IPS-11a (cell line): ENCODE data around the gene UTS2B.
"Not testable (repeated sequence)": the region's sequence is repeated elsewhere in the genome, so short reads cannot be mapped to it uniquely, and the experiment has no call there.

ENCODE experiments used
- H3K4me3 ChIP-seq: one replicate; pipeline ENCODE4 v1.5.1; 2013; ENCODE audit warnings: low read depth, low read length, control low read depth

UTS2B gene

DNA sequence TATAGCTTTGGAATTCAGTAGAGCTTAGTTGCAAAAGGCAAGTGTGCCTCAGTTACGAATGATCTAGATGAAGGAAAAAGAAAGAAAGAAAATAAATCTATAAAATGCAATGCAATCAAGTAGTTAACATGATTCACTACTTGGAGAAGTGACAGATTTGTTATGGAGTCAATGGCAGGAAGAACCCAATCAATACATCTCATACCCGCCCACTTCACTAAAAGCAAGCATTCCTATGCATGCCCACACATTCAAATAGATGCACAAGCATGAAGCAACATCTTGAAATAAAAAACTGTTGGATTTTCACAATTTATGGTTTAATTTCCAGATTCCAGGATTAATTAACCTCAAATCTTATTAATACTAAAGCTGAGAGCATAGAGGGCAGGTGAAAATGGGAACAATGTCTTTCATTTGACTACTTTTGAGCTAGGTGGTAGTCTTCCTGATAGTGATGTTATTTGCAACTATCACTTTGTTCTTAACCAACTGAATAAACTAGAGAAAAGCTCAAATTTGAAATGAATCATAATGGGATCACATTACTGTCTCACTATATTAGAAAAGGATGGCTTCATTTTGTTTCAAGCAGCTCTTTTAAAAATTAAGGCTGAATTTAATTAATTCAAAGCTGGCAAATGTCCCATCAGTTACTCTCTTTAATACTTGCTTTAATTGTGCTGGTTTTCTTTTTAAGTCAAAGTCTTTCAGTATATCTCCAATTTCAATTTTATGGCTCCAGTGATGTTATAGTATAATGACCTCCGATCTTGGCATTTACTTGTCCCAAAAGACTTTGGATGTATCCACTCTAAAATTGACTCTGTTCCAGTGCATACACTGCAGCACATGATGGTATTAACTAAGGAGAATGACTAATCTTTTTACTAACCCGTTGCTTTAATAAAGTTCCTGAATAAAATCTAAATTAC is 47.8 kb downstream of the UTS2B start:
- H3K4me3 ChIP-seq: no peak overlapping the region

DNA sequence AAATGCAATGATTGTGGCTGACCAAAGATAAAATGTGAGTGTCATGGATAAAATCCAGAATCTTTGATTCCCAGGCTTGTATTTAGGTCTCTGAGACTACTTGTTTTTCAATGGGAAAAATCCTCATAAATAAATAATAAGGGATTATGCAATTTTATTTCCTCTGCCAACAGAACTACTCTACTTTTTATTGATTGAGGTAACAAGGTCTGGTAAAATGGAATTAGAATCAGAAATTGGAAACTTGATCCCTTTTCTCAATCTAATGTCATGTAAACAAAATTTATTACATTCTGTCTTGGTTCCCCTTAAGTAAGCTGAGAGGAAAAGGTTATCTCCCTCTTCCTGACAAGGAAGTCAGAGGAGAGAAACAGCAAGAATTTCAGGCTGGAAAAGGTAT is 49.4 kb downstream of the UTS2B start:
- no peak overlapping the region for H3K4me3 ChIP-seq

DNA sequence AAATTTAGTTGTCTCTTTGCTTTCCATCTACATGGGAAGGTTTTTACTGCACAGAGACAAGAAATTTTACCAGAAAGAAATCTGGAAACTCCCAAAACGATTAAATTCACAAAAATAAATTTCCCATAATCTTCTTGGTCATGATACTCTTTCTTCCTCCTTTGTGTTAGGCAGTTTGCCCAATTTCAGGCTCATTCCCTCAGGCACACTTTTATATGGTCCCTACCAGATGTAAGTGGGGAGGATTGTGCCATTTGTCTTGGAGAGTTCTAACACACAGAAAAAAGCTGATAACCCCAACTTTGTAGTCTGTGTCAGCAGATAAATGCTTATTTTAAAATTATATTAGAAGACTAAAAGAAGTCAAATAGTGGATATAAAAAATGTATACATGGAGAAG is 50.2 kb downstream of the UTS2B start:
- H3K4me3 ChIP-seq: no peak overlapping the region

DNA sequence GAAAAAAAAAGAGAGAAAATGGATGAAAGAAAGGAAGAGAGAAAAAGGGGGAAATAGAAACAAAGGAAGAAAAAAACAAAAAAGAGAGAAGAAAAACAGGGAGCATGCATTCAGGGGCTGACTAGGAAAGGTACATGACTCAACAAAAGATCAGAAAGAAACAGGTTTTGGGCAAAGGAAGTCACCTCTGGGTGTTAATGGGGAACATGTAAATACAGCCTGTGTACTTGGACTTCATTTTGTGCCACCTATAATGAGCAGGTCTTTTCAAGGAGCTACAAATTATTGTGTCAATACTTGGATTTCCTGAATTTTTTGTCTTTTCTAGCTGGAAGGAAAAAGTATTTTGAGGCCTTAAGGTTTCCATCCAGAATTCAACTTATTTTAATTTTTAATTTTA is 54.6 kb downstream of the UTS2B start:
- no peak overlapping the region for H3K4me3 ChIP-seq

DNA sequence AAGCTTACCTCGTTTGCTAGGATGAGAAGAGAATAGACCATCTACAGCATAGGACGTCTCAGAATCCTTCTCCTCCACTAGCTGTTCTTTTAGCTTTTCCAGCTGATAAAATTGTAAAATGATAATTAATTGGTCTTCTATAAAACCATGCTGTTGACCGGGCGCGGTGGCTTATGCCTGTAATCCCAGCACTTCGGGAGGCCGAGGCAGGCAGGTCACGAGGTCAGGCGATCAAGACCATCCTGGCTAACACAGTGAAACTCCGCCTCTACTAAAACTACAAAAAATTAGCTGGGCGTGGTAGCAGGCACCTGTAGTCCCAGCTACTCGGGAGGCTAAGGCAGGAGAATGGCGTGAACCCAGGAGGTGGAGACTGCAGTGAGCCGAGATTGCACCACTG is 55.1 kb downstream of the UTS2B start:
- H3K4me3 ChIP-seq: not testable (repeated sequence)

DNA sequence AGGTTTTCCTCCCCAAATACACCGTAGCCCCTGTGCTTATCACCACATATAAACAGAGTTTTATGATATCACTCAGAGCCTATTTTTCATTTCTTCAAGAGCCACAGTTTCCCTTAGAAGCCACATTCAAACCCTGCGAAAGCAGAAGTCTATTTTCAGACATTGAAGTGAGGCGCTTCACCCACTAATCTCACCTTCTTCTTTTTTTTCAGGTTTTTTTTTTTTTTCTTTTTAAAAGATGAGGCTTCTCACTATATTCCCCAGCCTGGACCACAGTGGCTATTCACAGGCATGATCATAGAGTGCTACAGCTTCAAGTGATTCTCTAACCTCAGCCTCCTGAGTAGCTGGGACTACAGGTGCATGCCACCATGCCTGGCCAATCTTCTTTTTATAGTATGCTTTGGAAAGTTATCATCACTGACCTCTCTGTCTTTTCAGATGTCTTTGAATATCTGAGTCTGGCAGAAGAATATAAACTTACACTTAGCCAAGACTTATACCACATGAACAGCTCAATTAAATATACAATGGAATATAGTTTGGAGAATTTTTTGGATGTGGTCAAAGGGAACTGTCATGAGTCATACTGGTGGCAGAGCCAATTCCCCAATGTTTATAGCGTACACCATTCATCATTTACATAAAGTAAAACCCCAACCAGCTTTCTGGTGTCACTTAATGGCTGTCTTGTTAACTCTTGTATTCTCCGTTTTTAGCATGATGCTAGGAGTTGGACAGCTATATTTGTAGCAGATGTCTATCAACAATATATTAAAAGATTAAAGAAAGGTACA is 60.8 kb downstream of the UTS2B start:
- no peak overlapping the region for H3K4me3 ChIP-seq

- H3K4me3 ChIP-seq: no peak overlapping the region
Measured at GRCh38 chr3:191268737-191269136, 61.6 kb downstream of the UTS2B start.

- no peak overlapping the region for H3K4me3 ChIP-seq
Measured at GRCh38 chr3:191263850-191264249, 66.5 kb downstream of the UTS2B start.

DNA sequence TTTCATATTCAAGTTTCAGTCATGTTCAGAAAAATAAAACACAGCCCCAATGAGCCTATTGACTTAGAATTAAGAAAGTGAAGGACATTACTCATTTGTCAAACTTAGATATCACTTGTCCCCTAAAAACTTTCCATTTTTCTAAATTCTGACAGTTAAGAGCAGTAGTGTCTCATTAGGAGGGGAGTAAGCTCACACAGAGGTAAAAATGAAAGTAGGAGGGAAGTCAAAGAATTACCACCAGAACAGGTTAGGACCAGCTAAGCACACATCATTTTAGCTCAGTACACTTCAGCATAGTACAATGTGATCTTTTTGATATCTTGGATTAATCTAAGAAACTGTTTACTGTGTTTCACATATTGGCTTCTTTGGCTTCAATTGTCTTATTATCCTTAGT is 67.0 kb downstream of the UTS2B start:
- H3K4me3 ChIP-seq: no peak overlapping the region

DNA sequence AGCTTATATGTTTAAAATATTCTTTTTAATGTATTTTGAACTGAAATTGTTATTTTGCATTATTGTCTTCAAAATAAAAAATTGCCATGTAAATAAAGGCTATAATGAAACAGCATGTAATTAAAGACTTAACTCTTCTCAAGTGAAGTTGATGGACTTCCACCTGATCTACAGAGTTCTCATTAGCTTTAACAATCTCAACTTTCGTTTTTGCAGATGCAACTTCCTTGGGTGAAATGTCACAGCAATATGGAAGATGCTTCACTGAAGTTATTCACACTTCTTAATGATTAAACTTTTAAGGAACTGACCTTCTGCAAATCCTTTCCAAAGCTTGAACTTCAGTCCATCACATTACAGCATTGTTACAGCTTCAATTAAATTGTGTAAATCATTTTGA is 67.7 kb downstream of the UTS2B start:
- no peak overlapping the region for H3K4me3 ChIP-seq

GRCh38 chr3:191261304-191261638 is 69.1 kb downstream of the UTS2B start:
- H3K4me3 ChIP-seq: no peak overlapping the region

DNA sequence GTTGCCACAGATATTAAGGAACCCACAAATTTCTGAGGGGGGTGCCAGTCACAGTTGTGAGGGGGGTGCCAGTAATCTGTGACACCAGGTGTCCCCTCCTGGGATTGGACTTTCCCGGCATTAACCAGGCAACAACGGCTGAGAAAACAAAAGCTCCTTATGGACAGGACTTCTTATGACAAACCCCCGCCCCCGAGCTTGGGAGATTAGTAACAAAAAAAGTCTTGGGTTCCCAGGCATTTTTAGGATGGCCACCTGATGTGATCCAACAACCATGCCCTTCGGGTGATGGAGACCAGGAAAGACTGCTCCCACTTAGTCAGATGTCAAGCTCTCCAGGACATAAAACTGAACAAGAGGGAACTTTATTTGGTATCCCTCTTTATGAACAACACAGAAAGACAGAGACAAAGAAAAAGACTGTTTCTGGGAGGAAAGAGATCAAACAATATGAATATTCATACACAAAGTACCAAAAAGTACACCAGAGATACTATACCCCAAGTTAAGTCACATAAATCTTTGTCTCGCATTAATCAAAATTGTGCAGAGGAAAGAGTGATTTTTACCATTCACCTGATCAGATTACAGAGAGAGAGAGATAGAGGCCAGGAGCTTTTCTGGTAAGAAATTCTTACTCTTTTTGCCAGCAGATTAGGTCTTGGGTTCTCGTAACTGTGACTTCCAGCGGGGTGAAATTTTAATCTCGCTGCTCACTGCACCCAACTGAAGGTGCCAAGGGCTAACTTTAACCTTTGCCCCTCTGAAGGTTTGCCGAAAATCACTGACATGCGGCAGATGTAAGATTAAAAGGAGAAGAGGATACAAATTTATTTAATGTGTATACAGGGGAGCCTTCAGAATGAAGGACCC is 69.7 kb downstream of the UTS2B start:
- H3K4me3 ChIP-seq: no peak overlapping the region

GRCh38 chr3:191259486-191259885 is 70.8 kb downstream of the UTS2B start:
- H3K4me3 ChIP-seq: no peak overlapping the region

DNA sequence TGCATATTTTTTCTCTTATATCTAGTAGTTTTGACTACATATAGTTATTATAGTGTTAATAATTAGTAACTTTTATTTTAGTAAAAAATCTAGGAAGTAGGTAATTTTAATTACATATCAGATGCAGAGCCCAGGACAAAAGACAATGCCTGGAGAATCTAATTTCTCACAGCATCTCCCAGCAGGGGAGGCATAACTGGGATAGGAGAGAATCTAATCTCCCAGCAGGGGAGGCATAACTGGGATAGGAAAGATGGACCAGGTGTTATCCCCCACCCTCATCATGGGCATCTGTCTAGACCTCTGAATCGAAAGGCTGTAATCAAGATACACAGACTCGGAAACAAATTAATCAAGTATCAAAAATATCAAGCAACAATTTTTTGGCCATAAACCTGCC is 73.0 kb downstream of the UTS2B start:
- no peak overlapping the region for H3K4me3 ChIP-seq

DNA sequence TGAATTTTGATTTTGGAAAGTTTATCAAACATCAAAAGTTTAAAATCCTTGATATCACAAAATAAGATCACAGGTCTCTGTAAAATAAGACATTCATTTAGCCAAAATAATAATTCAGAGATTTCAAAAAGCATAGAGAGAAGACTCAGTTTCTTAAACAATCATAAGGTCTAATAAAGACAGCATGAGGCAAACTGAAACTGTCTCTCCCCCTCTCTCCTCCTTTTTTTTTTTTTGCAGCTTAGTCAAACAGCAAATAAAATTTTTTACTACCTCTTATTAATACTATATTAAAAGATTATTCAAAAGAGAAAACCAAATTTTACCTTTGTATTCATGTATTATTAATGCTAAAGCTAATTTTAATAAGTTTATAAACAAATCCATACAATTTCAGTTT is 73.9 kb downstream of the UTS2B start:
- no peak overlapping the region for H3K4me3 ChIP-seq

- H3K4me3 ChIP-seq: no peak overlapping the region
Measured at GRCh38 chr3:191255156-191255555, 75.2 kb downstream of the UTS2B start.

GRCh38 chr3:191254098-191254873 is 76.0 kb downstream of the UTS2B start:
- H3K4me3 ChIP-seq: no peak overlapping the region

GRCh38 chr3:191253089-191253799 is 77.1 kb downstream of the UTS2B start:
- H3K4me3 ChIP-seq: no peak overlapping the region

- no peak overlapping the region for H3K4me3 ChIP-seq
Measured at GRCh38 chr3:191246630-191247029, 83.7 kb downstream of the UTS2B start.

DNA sequence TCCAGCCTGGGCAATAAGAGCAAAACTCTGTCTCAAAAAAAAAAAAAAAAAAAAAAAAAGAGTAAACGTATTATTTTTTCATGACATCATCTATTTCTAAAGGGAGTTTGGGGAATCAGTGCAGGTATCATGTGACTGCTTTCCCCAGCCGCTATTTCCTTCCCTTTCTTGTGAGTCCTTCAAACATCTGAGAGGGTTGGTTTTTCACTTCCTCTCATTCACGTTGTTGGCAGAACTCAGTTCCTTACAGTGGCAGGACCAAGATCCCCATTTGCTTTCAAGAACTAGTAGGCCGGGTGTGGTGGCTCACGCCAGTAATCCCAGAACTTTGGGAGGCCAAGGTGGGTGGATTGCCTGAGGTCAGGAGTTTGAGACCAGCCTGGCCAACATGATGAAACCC is 84.3 kb downstream of the UTS2B start:
- not testable (repeated sequence) for H3K4me3 ChIP-seq
